ENCODE results near the gene C2orf68.
"Not testable (repeated sequence)": the region's sequence is repeated elsewhere in the genome, so short reads cannot be mapped to it uniquely, and the experiment has no call there.

The C2orf68 gene

GRCh38 chr2:85593023-85593422, 18.8 kb downstream of the C2orf68 start:
- TF ChIP-seq CTCF (IDR thresholded peaks at IDR 0.05; ENCODE audit: low read depth, low read length, missing control alignments) = no peak
- DNase-seq (ENCODE audit: extremely low read depth, low read depth) = no peak
- H3K4me3 ChIP-seq (replicated peaks; ENCODE audit: low read depth, low read length) = no peak overlapping the region

- DNase-seq (ENCODE audit: extremely low read depth, low read depth); H3K4me3 ChIP-seq (replicated peaks; ENCODE audit: low read depth, low read length): not testable (repeated sequence)
Measured at GRCh38 chr2:85592299-85592698, 19.6 kb downstream of the C2orf68 start.

GRCh38 chr2:85591563-85591962, 20.3 kb downstream of the C2orf68 start:
- no peak for TF ChIP-seq CTCF (IDR thresholded peaks at IDR 0.05; ENCODE audit: low read depth, low read length, missing control alignments)
- no peak for DNase-seq (ENCODE audit: extremely low read depth, low read depth)
- no peak overlapping the region for H3K4me3 ChIP-seq (replicated peaks; ENCODE audit: low read depth, low read length)

GRCh38 chr2:85590950-85591349, 20.9 kb downstream of the C2orf68 start:
- no peak overlapping the region for H3K4me3 ChIP-seq (replicated peaks; ENCODE audit: low read depth, low read length)
- no peak for TF ChIP-seq CTCF (IDR thresholded peaks at IDR 0.05; ENCODE audit: low read depth, low read length, missing control alignments)
- DNase-seq (ENCODE audit: extremely low read depth, low read depth) = no peak

GRCh38 chr2:85589982-85590791, 21.7 kb downstream of the C2orf68 start:
- H3K4me3 ChIP-seq (replicated peaks; ENCODE audit: low read depth, low read length) = no peak overlapping the region
- no peak for TF ChIP-seq CTCF (IDR thresholded peaks at IDR 0.05; ENCODE audit: low read depth, low read length, missing control alignments)
- DNase-seq (ENCODE audit: extremely low read depth, low read depth) = no peak

- H3K4me3 ChIP-seq (replicated peaks; ENCODE audit: low read depth, low read length) = no peak overlapping the region
- TF ChIP-seq CTCF (IDR thresholded peaks at IDR 0.05; ENCODE audit: low read depth, low read length, missing control alignments) = no peak
Measured at GRCh38 chr2:85589181-85589580, 22.7 kb downstream of the C2orf68 start.

GRCh38 chr2:85588645-85589044, 23.2 kb downstream of the C2orf68 start:
- no peak overlapping the region for H3K4me3 ChIP-seq (replicated peaks; ENCODE audit: low read depth, low read length)
- DNase-seq (ENCODE audit: extremely low read depth, low read depth) = no peak
- TF ChIP-seq CTCF (IDR thresholded peaks at IDR 0.05; ENCODE audit: low read depth, low read length, missing control alignments) = no peak

More at GRCh38 chr2:85589181-85589580, 22.7 kb downstream of the C2orf68 start:
- DNase-seq (ENCODE audit: extremely low read depth, low read depth) = no peak
